ENCODE results near the gene KLHL29. TPM values are rescaled to one million over a fixed set of nuclear protein-coding genes. Genes with fewer than 3 reads are reported as not detected.

KLHL29 gene
- total and polyA plus RNA-seq, 2 of the 13 experiments (the other 11 are each of a cell fraction or from before 2014, with no cell fraction given) = 0.01 TPM; not detected in 1

DNA sequence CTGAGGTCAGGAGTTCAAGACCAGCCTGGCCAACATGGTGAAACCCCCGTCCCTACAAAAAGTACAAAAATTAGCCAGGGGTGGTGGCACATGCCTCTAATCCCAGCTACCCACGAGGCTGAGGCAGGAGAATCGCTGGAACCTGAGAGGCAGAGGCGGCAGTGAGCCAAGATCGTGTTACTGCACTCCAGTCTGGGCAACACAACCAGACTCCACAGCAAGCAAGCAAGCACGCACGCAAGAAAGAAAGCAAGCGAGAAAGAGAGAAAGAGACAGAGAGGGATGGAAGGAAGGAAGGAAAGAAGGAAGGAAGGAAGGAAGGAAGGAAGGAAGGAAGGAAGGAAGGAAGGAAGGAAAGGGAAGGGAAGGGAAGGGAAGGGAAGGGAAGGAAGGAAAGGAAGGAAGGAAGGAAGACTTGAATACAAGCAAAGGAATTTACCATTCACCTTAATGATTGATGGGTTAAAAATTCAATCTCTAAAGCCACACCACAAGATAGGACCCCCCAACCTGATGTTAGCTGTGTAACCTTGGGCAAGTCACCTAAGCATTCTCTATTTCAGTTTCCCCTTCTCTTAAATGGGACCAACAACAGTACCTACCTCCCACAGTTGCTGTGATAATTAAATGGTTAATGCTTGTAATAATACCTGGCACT lies 360.2 kb downstream of the KLHL29 start:
- Histone ChIP-seq H3K79me2 (ENCODE audit: insufficient read depth, low read length) (no peaks in the 10 kb centered on the region), H3K27ac (ENCODE audit: extremely low read length, insufficient read depth, low read length) (no peak overlapping the region), H3K36me3 (replicated peaks in 1 of 2; ENCODE audit: control insufficient read depth in 1 of 2, insufficient read depth in 2 of 2, low read length in 2 of 2) (no peaks in the 10 kb centered on the region), H3K9me3 (ENCODE audit: low read length) (no peaks in the 10 kb centered on the region), H4K20me1 (ENCODE audit: insufficient read depth, low read length) (no peaks in the 10 kb centered on the region), H2AFZ (ENCODE audit: low read length) (no peak overlapping the region), H3K27me3 (ENCODE audit: control insufficient read depth in 1 of 2, insufficient read depth in 2 of 2, low read length in 2 of 2) (no peaks in the 10 kb centered on the region), H3K4me2 (ENCODE audit: low read depth, low read length) (no peak overlapping the region), H3K9ac (ENCODE audit: insufficient read depth, low read depth, low read length) (no peak overlapping the region), H3K4me3 (replicated peaks in 1 of 3; ENCODE audit: insufficient read depth in 1 of 3, low read depth in 2 of 3, low read length in 3 of 3) (no peak overlapping the region), H3K4me1 (ENCODE audit: insufficient read depth, low read length) (no peaks in the 10 kb centered on the region)
- 93% methylated on average over 8 of the region's 8 CpGs for WGBS (ENCODE audit: low lambda C conversion rate)
- no peak for DNase-seq (ENCODE audit: low spot score)
- ChIA-PET CTCF (ENCODE audit: low intra/inter-chr PET ratio, low total read pairs) (no interaction called here), POLR2A (no interaction called here)
- BruUV-seq (replicated peaks) = no TSS peak
- FAIRE-seq = no peak
- TF ChIP-seq HNRNPK (IDR thresholded peaks at IDR 0.05; ENCODE audit: low read depth, low read length, poor library complexity, severe bottlenecking) (peak; percentile 89), TCF7L2 (IDR thresholded peaks at IDR 0.05; ENCODE audit: low read depth, low read length) (no peak)
- intact Hi-C loops (cut with micrococcal nuclease; ENCODE audit: unreplicated experiment) = no loop called here
- in situ Hi-C loops (cut with HindIII; ENCODE audit: extremely low pct_ligation_motif_present, low pct_unique_long_range_greater_than_20kb) = no loop called here
- no peak for ATAC-seq

DNA sequence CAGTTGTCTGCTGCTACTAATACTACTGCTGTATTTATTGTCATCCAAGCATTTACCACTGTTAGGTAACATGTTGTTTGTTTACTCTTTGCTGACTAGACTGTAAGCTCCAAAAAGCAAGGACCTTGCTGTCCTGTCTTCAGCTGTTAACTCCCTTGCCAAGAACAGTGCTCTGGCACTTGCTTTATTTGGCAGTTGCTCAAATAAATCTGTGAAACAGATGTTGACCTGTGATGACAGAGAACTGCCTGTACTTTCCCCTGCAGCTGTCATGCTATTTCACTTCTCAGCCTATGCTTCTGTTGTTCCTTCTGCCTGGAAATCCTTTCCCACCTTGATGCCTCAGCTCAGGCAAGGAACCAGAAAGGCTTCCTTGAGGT lies 360.7 kb downstream of the KLHL29 start:
- H3K27ac ChIP-seq (ENCODE audit: extremely low read length, insufficient read depth, low read length) = no peak overlapping the region
- no peaks in the 10 kb centered on the region for H3K27me3 ChIP-seq (ENCODE audit: control insufficient read depth in 1 of 2, insufficient read depth in 2 of 2, low read length in 2 of 2)
- no peaks in the 10 kb centered on the region for H3K4me1 ChIP-seq (ENCODE audit: insufficient read depth, low read length)
- POLR2A ChIA-PET = no interaction called here
- H3K79me2 ChIP-seq (ENCODE audit: insufficient read depth, low read length) = no peaks in the 10 kb centered on the region
- in situ Hi-C loops (cut with HindIII; ENCODE audit: extremely low pct_ligation_motif_present, low pct_unique_long_range_greater_than_20kb) (no loop called here), intact Hi-C loops (cut with micrococcal nuclease; ENCODE audit: unreplicated experiment) (no loop called here)
- FAIRE-seq (no peak), ATAC-seq (peak; percentile 31; the same call in 2 of the 3 replicates), DNase-seq (ENCODE audit: low spot score) (no peak)
- no peaks in the 10 kb centered on the region for H3K9me3 ChIP-seq (ENCODE audit: low read length)
- no peaks in the 10 kb centered on the region for H4K20me1 ChIP-seq (ENCODE audit: insufficient read depth, low read length)
- BruUV-seq (replicated peaks) = no TSS peak
- no peaks in the 10 kb centered on the region for H3K36me3 ChIP-seq (replicated peaks in 1 of 2; ENCODE audit: control insufficient read depth in 1 of 2, insufficient read depth in 2 of 2, low read length in 2 of 2)
- H2AFZ ChIP-seq (ENCODE audit: low read length) = no peak overlapping the region
- CTCF ChIA-PET (ENCODE audit: low intra/inter-chr PET ratio, low total read pairs) = no interaction called here
- H3K4me3 ChIP-seq (replicated peaks in 1 of 3; ENCODE audit: insufficient read depth in 1 of 3, low read depth in 2 of 3, low read length in 3 of 3) = no peak overlapping the region
- no peak overlapping the region for H3K4me2 ChIP-seq (ENCODE audit: low read depth, low read length)
- H3K9ac ChIP-seq (ENCODE audit: insufficient read depth, low read depth, low read length) = no peak overlapping the region
- peak; percentile 63 for TF ChIP-seq MAFK (conservative IDR thresholded peaks at IDR 0.05 in 1 of 2, IDR thresholded peaks at IDR 0.05 in 1 of 2; ENCODE audit: low read length in 2 of 2)
- TF ChIP-seq, protein P1, sequence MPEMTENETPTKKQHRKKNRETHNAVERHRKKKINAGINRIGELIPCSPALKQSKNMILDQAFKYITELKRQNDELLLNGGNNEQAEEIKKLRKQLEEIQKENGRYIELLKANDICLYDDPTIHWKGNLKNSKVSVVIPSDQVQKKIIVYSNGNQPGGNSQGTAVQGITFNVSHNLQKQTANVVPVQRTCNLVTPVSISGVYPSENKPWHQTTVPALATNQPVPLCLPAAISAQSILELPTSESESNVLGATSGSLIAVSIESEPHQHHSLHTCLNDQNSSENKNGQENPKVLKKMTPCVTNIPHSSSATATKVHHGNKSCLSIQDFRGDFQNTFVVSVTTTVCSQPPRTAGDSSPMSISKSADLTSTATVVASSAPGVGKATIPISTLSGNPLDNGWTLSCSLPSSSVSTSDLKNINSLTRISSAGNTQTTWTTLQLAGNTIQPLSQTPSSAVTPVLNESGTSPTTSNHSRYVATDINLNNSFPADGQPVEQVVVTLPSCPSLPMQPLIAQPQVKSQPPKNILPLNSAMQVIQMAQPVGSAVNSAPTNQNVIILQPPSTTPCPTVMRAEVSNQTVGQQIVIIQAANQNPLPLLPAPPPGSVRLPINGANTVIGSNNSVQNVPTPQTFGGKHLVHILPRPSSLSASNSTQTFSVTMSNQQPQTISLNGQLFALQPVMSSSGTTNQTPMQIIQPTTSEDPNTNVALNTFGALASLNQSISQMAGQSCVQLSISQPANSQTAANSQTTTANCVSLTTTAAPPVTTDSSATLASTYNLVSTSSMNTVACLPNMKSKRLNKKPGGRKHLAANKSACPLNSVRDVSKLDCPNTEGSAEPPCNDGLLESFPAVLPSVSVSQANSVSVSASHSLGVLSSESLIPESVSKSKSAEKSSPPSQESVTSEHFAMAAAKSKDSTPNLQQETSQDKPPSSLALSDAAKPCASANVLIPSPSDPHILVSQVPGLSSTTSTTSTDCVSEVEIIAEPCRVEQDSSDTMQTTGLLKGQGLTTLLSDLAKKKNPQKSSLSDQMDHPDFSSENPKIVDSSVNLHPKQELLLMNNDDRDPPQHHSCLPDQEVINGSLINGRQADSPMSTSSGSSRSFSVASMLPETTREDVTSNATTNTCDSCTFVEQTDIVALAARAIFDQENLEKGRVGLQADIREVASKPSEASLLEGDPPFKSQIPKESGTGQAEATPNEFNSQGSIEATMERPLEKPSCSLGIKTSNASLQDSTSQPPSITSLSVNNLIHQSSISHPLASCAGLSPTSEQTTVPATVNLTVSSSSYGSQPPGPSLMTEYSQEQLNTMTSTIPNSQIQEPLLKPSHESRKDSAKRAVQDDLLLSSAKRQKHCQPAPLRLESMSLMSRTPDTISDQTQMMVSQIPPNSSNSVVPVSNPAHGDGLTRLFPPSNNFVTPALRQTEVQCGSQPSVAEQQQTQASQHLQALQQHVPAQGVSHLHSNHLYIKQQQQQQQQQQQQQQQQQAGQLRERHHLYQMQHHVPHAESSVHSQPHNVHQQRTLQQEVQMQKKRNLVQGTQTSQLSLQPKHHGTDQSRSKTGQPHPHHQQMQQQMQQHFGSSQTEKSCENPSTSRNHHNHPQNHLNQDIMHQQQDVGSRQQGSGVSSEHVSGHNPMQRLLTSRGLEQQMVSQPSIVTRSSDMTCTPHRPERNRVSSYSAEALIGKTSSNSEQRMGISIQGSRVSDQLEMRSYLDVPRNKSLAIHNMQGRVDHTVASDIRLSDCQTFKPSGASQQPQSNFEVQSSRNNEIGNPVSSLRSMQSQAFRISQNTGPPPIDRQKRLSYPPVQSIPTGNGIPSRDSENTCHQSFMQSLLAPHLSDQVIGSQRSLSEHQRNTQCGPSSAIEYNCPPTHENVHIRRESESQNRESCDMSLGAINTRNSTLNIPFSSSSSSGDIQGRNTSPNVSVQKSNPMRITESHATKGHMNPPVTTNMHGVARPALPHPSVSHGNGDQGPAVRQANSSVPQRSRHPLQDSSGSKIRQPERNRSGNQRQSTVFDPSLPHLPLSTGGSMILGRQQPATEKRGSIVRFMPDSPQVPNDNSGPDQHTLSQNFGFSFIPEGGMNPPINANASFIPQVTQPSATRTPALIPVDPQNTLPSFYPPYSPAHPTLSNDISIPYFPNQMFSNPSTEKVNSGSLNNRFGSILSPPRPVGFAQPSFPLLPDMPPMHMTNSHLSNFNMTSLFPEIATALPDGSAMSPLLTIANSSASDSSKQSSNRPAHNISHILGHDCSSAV (CRISPR knock-in tag; IDR thresholded peaks at IDR 0.05; ENCODE audit: borderline replicate concordance) = no peak
- TF ChIP-seq, protein P2, sequence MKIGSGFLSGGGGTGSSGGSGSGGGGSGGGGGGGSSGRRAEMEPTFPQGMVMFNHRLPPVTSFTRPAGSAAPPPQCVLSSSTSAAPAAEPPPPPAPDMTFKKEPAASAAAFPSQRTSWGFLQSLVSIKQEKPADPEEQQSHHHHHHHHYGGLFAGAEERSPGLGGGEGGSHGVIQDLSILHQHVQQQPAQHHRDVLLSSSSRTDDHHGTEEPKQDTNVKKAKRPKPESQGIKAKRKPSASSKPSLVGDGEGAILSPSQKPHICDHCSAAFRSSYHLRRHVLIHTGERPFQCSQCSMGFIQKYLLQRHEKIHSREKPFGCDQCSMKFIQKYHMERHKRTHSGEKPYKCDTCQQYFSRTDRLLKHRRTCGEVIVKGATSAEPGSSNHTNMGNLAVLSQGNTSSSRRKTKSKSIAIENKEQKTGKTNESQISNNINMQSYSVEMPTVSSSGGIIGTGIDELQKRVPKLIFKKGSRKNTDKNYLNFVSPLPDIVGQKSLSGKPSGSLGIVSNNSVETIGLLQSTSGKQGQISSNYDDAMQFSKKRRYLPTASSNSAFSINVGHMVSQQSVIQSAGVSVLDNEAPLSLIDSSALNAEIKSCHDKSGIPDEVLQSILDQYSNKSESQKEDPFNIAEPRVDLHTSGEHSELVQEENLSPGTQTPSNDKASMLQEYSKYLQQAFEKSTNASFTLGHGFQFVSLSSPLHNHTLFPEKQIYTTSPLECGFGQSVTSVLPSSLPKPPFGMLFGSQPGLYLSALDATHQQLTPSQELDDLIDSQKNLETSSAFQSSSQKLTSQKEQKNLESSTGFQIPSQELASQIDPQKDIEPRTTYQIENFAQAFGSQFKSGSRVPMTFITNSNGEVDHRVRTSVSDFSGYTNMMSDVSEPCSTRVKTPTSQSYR (CRISPR knock-in tag; IDR thresholded peaks at IDR 0.05; ENCODE audit: borderline replicate concordance) = no peak
- TF ChIP-seq ZBTB20 (CRISPR knock-in tag; IDR thresholded peaks at IDR 0.05; ENCODE audit: borderline replicate concordance, low read depth) = no peak

Data from HepG2 (cell line).